ENCODE measurements around the gene NUDT3. TPM values are rescaled to one million over a fixed set of nuclear protein-coding genes. Genes with fewer than 3 reads are reported as not detected.
A peak's percentile ranks its signal among the peaks of the same experiment; 100 is the strongest.

Gene NUDT3
- total and polyA plus RNA-seq, 2 experiments from 2014 or later, result 18.6 to 26.1 TPM

DNA sequence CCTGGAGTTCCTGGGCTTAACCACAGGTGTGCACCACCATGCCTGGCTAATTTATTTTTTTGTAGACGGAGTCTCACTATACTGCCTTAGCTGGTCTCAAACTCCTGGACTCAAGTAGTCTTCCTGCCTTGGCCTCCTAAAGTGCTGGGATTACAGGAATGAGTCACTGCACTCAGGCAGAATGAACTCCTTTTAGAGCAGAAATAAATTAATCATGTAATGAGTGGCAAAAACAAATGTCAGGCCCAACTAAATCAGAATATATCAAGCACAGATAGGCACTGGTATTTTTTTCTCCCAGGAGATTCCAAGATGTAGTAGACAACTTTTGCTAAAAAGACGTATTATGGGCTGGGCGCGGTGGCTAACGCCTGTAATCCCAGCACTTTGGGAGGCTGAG lies 30.8 kb upstream of the NUDT3 start:
- H3K4me3 ChIP-seq, result no peak overlapping the region
- no peak overlapping the region for H3K27ac ChIP-seq
- TF ChIP-seq, protein P1, sequence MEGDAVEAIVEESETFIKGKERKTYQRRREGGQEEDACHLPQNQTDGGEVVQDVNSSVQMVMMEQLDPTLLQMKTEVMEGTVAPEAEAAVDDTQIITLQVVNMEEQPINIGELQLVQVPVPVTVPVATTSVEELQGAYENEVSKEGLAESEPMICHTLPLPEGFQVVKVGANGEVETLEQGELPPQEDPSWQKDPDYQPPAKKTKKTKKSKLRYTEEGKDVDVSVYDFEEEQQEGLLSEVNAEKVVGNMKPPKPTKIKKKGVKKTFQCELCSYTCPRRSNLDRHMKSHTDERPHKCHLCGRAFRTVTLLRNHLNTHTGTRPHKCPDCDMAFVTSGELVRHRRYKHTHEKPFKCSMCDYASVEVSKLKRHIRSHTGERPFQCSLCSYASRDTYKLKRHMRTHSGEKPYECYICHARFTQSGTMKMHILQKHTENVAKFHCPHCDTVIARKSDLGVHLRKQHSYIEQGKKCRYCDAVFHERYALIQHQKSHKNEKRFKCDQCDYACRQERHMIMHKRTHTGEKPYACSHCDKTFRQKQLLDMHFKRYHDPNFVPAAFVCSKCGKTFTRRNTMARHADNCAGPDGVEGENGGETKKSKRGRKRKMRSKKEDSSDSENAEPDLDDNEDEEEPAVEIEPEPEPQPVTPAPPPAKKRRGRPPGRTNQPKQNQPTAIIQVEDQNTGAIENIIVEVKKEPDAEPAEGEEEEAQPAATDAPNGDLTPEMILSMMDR (IDR thresholded peaks at IDR 0.05; ENCODE audit: low read depth, low read length), result no peak
- H3K9me3 ChIP-seq (ENCODE audit: low read depth), result no peaks in the 10 kb centered on the region
- H3K36me3 ChIP-seq, result peaks cover 54% of the 10 kb centered on the region
- no peak for DNase-seq (ENCODE audit: low read depth in 1 of 2, low spot score in 1 of 2)
- peaks cover 9% of the 10 kb centered on the region for H3K4me1 ChIP-seq (ENCODE audit: low read depth)
- H3K27me3 ChIP-seq, result no peaks in the 10 kb centered on the region

DNA sequence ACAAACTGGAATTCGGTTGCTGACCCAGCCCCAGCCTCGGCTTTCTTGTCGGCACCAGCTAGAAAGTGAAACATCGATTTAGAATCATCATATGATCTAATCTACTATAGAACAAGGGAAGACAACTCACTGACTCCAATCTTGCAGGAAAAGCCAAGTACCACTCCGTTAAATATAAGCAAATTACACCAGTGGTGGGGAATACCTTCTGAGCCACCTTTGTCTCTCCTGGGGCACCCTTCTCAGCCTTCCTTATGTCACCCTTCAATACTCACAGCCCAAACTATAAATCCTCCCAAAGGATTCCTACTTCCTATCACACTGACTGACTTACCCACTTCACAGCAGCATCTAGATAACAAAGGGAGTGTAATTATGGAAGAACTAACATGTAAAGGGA lies 25.9 kb upstream of the NUDT3 start:
- no peak for DNase-seq (ENCODE audit: low read depth in 1 of 2, low spot score in 1 of 2)
- no peak overlapping the region for H3K4me3 ChIP-seq
- H3K27me3 ChIP-seq, result no peaks in the 10 kb centered on the region
- TF ChIP-seq, protein P1 (IDR thresholded peaks at IDR 0.05; ENCODE audit: low read depth, low read length), result no peak
- no peak overlapping the region for H3K27ac ChIP-seq
- no peaks in the 10 kb centered on the region for H3K9me3 ChIP-seq (ENCODE audit: low read depth)
- peaks cover 59% of the 10 kb centered on the region for H3K36me3 ChIP-seq
- H3K4me1 ChIP-seq (ENCODE audit: low read depth), result no peaks in the 10 kb centered on the region

DNA sequence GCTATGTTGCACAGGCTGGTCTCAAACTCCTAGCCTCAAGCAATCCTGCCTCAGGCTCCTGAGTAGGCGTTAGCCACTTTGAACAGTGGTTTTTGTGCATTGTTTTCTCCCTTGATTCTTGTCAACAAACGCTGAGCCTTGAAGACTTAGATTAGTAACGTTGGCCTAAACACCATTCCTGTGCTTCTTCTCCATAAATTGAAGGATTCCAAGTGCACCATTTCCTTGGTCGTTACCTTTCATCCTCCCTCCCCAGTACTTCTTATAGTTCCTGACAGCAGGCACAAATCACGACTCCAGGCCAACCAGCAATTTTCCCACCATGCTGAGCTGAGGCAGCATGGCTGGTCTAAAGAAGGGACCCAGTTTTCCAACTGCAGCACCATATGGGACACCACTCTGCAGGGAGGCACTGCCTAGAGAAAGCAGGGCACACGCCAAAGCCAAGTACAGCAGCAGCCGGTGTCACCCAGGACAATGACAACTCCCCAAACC lies 24.5 kb upstream of the NUDT3 start:
- H3K9me3 ChIP-seq (ENCODE audit: low read depth), result no peaks in the 10 kb centered on the region
- no peak overlapping the region for H3K4me3 ChIP-seq
- H3K36me3 ChIP-seq, result peaks cover 46% of the 10 kb centered on the region
- H3K27ac ChIP-seq, result peak overlapping the region; percentile 54
- no peak for DNase-seq (ENCODE audit: low read depth in 1 of 2, low spot score in 1 of 2)
- H3K27me3 ChIP-seq, result no peaks in the 10 kb centered on the region
- TF ChIP-seq, protein P1 (IDR thresholded peaks at IDR 0.05; ENCODE audit: low read depth, low read length), result no peak
- no peaks in the 10 kb centered on the region for H3K4me1 ChIP-seq (ENCODE audit: low read depth)

DNA sequence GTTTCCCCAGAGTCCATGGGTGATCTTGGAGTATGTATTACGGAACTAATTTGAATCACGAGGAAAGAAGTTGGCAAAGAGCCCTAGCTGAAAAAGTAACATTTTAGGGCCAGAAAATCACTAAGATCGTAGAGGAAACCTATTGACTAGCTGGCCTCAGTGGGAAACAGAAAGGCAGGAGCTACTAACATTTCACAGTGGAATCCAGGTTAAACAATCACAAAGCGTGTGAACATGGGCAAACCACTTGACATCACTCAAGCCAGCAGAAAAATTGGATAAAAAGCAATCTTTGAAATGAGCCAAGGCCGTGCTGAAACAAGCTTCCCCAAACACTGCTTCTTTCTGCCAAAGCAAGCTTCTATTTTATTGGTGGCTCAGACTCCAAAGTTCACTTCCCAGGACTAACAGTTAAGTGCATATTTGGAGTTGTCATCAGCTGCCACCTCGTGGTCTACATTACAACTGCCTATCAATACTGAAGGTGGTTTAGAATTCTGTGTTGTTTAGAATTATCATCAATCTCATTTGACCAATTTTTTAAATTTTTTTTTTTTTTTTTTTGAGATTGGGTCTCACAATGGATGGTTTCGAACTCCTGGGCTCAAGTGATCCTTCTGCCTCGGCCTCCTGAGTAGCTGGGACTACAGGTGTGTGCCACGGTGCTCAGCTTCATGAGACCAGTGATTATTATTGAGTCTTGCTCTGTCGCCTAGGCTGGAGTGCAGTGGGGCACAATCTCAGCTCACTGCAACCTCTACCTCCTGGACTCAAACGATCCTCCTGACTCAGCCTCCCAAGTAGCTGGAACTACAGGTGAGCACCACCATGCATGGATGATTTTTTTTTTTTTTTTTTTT lies 22.8 kb upstream of the NUDT3 start:
- H3K4me1 ChIP-seq (ENCODE audit: low read depth), result no peaks in the 10 kb centered on the region
- peak overlapping the region; percentile 40 for H3K27ac ChIP-seq
- no peak overlapping the region for H3K4me3 ChIP-seq
- peaks cover 34% of the 10 kb centered on the region for H3K36me3 ChIP-seq
- TF ChIP-seq, protein P1 (IDR thresholded peaks at IDR 0.05; ENCODE audit: low read depth, low read length), result peak; percentile 66
- peak; percentile 33 to 88 for DNase-seq (ENCODE audit: low read depth in 1 of 2, low spot score in 1 of 2)
- no peaks in the 10 kb centered on the region for H3K9me3 ChIP-seq (ENCODE audit: low read depth)
- H3K27me3 ChIP-seq, result no peaks in the 10 kb centered on the region

DNA sequence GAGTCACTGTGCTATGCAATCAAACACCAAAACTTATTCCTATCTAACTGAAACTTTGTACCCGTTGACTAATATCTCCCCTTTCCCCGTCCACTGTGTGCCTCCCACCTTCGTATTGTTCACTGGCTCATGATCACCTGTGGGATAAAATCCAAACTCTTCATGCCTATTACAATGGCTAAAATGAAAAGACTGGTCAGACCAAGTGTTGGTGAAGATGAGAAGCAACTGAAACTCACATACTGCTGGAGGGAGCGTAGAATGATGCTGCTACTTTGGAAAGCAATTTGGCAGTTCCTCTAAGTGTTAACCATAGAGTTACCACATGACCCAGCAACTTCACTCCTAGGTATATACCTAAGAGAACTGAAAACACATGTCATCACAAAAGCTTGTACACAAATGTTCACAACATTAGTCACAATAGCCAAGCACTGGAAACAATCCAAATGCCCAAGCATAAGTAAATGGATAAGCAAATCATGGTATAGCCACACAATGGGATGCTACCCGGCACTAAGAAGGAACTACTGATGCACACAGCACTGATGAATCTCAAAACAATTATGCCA lies 20.3 kb upstream of the NUDT3 start:
- H3K27me3 ChIP-seq, result no peaks in the 10 kb centered on the region
- peaks cover 12% of the 10 kb centered on the region for H3K36me3 ChIP-seq
- no peak overlapping the region for H3K27ac ChIP-seq
- no peaks in the 10 kb centered on the region for H3K9me3 ChIP-seq (ENCODE audit: low read depth)
- TF ChIP-seq, protein P1 (IDR thresholded peaks at IDR 0.05; ENCODE audit: low read depth, low read length), result no peak
- no peak overlapping the region for H3K4me3 ChIP-seq
- H3K4me1 ChIP-seq (ENCODE audit: low read depth), result no peaks in the 10 kb centered on the region
- DNase-seq (ENCODE audit: low read depth in 1 of 2, low spot score in 1 of 2), result peak in 1 of 2 donors; percentile 9
